Left renal pelvis (tissue), 4 donors: Measurements from ENCODE around the gene RPRD1A. TPM values are rescaled to one million over a fixed set of nuclear protein-coding genes. Genes with fewer than 3 reads are reported as not detected.
"Not testable (repeated sequence)": the region's sequence is repeated elsewhere in the genome, so short reads cannot be mapped to it uniquely, and the experiment has no call there.

Experiments
- DNase-seq, 4 donors: peaks; one replicate each; pipeline ENCODE4 v3.0.0-alpha.2; 2013; ENCODE audit warnings: low read depth in 4 of 4, low spot score in 3 of 4
- polyA plus RNA-seq, 4 donors: library from polyadenylated mRNA; unstranded; fragments of 120-200 nt; gene quantifications; one replicate each; pipeline ENCODE4 v1.2.1, GENCODE V29; 2013; ENCODE audit not compliant: insufficient read length in 4 of 4

The RPRD1A gene
- polyA plus RNA-seq, 4 donors, result 51.2 to 80.1 (median 68.9) TPM

DNA sequence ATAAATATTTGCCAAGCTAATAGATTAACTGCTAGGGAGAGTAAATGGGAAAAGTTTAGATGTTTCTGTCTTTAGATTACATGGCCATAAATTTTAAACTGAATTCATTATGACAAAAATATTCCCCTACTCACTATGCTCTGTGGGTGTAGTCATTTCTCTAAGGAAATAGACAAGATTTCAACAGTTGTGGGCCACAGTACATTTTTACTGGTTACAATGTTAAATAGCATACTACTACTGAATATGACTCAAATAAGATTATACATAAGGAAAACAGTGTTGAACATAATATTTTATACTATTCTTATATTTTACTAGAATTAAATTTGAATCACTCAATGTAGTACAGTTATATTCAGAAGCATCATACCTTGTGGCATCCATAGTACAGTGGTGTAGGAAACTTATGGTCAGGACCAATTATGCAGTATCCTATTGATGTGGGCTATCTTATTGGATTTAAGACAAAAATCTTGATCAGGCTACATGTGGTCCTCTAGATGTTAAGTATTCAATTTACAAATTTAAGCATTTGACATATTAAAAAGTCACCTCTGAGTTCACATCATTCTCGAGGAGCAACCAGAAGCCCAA is 33.0 kb downstream of the RPRD1A start:
- DNase-seq, result no peak

DNA sequence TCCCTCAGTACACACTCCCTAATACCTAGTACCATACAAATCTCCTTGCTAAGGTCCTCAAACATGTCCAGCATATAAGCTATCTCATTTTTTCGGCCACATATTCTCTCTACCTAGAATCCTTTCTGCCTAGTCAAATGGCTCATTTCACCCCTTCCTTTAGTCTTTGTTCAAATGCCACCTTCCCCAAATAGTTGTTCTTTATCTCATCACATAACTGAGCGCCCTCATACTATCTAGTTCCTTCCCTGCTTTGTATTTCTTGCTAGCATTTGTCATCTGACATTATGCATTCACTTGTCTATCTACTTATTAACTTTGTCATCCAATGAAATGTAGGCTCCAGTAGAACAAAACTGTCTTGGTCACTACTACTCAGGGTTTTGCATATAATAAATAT is 35.5 kb downstream of the RPRD1A start:
- no peak for DNase-seq

DNA sequence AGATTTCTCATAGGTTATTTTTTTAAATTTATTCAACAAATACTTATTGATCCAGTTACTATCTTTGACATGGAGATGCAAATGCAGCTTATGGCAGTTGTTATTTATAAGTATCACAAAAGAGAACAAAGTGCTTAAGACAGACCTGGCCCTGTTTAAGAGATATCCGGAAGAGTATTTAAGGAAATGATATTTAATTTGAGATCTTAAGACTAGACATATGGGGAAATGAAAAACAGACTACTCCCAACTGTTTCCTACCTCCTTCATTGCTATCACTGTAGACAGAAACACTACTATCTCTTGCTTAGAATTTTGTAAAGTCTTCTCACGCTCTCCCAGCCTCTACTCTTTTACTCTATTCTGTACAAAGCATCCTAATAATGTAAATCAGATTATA is 36.0 kb downstream of the RPRD1A start:
- no peak for DNase-seq

DNA sequence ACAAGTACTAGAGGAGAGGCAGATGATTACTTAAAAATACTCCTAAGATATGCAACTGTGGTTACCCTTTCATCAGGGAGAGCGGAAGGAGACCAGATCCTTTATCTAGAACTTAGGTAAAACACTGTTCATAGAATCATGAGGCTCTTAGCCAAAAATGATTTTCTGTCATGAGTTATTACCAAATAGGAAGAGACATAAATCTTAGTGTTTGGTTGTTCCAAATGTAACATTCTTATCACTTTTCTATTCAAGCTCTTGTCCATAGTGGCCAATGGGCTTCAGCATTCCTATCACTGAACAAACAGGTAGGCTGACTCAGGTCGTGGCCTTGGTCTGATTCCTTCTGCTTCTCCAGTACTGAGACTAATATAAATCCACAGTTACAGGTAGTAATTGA is 38.5 kb downstream of the RPRD1A start:
- no peak for DNase-seq

DNA sequence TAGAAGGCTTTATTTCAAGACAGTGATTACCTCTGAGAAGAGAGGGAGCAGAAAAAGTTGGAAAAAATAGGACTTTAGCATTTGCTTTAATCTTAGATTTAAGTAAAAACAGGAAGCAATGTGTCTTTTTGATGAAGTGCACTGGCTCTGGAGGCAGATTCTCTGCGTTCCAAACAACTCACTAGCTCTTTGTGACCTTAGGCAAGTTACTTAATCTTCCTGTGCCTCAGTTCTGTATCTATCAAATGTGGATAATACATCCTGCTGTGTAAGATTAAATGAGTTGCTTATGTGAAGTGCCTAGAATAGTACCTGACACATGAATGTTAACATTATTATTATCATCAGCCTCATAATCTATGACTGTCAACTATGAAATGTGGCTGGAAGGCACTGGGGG is 42.3 kb downstream of the RPRD1A start:
- DNase-seq, result peak in 1 of 4 donors; percentile 7

DNA sequence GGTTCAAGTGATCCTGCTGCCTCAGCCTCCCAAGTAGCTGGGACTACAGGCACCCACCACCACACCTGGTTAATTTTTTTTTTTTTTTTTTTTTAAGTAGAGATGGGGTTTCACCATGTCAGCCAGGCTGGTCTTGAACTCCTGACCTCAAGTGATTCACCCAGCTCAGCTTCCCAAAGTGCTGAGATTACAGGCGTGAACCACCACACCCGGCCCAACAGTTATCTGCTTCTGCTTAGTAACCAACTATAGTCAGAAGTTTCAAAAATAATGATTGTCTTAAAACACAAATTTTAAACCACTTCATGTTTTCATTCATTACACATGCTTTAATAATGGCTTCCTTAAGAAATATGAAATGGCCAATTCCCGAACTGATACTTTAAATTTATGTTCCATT is 43.1 kb downstream of the RPRD1A start:
- DNase-seq, result not testable (repeated sequence)

DNA sequence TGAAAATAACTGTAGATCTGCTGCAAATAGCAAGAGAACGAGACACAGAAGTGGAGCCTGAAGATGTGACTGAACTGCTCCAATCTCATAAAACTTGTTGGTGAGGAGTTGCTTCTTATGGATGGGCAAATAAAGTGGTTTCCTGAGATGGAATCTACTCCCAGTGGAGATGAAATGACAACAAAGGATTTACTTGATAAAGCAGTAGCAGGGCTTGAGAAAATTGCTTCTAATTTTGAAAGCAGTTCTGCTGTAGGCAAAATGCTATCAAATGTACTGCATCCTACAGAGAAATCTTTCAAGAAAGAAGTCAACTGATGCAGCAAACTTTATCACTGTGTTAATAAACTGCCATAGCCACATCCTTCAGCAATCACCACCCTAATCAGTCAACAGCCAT is 44.0 kb downstream of the RPRD1A start:
- DNase-seq, result no peak

DNA sequence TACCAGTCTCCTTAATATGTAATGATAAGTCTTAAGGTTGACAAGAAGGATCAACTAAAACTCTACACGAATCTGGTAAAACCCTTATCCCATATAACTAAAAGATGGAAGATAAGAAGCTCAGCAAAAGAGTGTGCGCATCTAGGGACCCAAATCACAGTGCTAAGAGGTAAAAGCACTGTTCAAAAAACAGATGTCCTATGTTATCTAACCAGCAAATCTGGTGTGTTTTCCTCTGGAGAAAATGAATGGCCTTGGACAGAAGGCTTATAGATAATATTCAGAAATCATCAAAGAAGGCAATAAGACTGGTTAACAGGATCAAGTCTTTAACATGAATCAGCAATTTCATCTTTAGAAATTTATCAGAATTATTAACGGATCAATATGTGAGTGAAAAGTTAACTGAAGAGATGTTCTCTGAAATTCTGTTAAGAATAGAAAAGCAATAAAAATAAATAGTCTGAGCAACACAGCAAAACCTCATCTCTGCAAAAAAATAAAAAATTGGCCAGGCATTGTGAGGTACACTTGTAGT is 47.1 kb downstream of the RPRD1A start:
- DNase-seq, result no peak

DNA sequence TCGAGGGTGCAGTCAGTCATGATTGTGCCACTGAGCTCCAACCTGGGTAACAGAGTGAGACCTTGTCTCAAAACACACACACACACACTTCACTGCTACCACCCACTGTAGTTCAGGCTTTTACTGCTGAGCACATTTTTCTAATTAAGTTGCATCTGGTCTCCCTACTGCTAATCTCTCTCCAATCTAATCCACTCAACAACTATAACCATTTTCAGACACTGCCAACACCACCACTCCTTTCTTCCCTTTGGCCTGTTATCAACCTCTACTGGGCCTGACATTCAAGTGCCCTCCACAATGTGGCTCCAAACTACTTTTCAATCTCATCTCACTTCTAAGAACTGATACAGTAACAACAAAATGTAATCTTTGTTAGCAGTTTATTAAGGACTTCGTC is 50.1 kb downstream of the RPRD1A start:
- no peak for DNase-seq

DNA sequence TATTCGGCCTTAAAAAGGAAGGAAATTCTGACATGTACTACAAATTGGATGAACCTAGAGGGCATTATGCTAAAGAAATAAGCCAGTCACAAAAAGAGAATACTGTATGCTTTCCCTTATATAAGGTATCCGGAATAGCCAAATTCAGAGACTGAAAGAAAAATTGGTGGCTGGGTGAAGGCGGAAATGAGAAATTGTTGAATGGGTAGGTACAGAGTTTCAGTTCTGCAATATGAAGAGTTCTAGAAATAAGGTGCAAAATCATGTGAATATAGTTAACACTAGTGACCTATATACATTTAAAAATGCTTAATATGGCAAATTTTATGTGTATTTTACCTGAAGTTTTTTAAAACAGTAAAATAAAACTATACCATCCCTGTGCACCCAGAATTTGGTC is 51.7 kb downstream of the RPRD1A start:
- no peak for DNase-seq

DNA sequence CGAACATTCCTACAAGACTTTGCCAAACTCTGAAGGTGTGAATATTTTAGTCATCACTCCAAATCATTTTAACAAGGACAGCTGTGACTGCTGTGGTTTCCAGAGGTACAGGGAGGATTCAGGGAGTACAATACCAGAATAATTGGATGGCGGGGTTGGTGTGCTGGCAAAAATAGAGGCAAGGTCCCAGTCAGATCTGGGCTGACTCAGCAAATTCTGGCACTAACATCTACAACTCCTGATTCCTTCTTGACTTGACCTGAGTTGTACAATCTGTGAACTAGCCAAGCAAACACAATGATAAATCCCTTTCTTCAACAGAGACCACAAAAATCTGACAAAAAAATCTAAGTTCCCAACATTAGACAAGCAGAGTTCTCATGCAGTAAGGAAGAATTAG is 54.5 kb downstream of the RPRD1A start:
- DNase-seq, result no peak

DNA sequence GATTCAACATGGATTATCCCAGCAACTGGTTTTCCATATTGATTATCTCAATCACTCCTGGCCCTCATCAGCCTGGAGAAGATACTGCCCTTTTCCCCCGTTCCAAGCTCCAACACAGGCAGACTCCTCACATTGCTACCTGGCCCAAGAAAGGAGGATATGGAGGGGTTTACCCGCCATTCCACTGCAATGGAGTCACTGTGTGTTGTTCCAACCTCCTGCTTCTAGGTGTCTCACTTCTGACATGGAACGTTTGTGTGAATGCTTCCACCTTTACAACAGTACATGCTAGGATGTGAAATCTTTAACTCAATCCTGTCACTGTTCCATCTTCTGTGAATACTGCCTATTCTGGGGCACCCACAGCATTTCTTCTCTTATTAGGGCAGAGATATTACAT is 58.1 kb downstream of the RPRD1A start:
- no peak for DNase-seq

DNA sequence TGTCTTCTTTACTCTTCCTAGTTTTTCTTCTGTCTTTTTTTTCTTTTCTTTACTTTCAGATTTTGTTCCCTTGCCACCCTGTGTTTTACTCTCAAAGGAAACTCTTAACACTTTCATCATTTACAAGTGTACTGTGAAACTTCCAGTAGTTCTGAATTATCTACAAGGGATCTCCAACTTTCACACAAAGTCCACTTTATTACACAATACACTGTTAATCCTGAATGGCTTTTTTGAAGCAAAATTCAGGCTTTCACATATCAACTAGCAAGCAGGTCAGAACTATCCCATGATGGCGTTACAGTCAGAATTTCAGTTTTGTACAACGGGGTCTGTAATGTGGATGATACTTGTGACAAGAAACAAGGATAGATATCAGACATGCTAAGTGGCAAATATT is 60.4 kb downstream of the RPRD1A start:
- DNase-seq, result no peak

DNA sequence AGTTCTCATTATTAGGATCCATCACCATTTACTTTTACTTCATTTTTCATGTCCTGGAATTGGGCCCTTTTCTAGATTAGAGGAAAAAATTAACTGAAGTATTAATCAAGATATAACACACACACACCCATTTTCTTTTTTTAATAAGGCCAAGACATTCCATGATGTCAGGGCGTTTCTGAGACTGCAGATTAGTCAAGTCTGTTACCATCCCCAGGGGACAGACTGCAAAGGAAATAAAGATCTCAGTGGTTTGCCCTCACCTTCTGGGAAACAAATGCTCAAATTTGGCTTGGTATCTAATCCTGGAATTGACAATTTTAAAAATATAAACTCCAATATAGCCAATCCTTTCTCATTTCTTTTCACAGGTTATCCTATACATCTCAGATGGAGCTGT is 67.4 kb downstream of the RPRD1A start:
- no peak for DNase-seq

DNA sequence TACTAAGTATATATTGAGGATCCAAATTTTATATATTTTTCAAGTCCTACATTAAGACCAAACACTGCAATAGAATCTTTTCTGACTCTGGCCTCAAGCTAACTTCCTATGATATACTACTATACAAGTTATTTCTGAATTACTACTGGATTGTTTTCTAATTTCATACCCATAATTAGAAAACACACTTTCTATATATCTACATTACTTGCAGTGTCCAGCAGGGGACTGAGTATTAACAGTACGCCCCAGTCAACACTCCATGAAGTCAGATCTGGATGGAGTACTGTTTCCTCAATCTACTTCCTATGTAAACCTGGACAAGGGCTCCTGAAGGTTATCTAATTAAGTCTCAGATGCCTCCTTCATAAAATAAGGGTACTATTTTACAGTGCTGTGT is 68.4 kb downstream of the RPRD1A start:
- no peak for DNase-seq

DNA sequence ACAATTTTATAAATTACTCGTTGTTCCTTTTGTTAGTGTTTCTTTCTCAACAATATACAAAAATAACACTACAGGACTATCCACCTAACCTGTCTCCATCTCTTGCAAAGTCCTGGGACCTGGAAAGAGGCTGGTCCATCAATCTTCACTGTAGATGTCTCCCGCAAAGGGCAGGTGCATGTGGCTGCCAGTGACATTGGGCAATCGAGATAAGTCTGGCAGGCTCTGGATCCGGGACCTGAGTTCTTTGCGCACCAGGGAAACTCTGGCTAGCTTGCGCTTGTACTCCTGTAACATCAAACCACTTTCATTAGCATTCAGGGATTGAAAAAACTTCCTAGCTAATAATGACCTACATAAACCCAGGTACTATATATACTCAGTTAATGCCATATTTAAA is 74.3 kb downstream of the RPRD1A start:
- no peak for DNase-seq

DNA sequence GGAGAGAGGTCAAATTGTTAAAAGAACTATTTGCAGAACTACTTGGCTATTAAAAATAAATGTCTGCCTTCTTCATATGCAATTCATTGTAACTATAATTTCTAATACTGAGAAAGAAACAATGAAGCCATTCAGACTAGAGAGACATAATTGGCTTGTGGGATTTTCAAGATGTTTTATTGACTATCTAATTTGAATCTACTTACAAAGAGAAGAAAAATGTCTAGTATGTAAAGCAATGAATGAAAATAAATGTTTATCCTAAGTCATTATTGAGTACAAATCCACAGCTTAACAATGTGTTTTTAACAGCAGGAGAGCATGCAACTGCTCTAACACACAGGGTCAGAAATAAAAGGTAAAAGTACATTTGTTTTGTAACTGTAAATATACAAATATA is 75.7 kb downstream of the RPRD1A start:
- DNase-seq, result no peak

DNA sequence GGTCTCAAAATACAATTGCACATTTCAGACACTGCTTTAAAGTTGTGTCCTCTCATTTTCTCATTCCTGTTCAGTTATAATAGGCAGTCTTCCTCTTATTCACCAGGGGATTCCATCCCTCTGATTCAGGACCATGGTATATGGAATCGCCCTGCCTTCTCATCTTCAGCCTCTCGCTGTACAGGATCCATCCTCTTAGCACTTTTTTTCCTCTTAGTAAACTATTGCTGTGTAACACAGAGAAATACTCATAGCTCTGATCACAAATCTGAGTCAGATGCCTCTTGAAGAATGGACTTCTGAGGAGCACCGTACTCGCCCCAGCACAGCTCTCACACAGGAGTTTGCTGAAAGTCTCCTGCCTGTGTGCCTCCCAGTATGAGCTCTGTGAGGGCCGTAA is 83.5 kb downstream of the RPRD1A start:
- no peak for DNase-seq

DNA sequence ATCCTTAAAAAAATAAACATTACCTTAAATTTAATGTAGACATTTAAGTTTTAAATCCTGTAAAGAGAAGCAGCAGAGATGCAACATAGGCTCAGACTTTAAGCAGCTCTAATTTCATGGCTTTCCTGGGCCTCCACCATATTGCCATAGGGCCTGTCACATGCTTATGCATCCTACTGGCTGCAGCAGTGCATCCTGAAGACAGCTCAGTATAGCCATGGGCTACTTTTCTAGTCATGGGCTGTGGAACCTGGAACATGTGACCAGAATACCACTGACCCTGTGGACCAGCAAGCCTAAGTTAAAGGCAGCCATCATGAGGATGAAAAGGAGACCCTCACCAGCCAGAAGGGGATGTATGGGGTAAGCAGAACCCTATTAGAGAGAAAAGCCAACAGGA is 84.2 kb downstream of the RPRD1A start:
- DNase-seq, result no peak

DNA sequence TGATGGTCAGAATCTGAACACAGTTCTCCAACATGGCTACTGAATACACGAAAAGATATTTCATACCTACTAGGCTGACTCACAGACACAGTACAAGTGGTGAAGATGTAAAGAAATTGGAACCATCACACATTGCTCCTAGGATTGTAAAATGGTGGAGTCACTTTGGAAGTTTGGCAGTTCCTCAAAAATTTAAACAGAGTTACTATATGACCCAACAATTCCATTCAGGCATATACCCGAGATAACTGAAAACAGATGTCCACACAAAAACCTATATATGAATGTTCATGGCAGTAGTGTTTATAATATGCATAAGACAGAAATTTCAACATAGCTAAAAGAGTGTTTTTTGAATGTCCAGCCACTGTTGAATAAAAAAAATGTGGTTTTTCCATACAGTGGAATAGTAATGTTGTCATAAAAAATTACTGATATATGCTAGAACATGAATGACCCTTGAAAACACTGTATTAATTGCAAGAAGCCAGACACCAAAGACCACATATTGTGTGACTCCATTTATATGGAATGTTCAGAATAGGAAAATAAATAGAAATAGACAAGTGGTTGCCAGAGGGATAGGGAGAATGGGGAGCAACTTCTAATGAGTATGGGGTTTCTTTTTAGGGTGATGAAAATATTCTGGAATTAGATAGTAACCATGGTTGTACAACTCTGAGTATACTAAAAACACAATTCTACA is 84.8 kb downstream of the RPRD1A start:
- DNase-seq, result no peak

DNA sequence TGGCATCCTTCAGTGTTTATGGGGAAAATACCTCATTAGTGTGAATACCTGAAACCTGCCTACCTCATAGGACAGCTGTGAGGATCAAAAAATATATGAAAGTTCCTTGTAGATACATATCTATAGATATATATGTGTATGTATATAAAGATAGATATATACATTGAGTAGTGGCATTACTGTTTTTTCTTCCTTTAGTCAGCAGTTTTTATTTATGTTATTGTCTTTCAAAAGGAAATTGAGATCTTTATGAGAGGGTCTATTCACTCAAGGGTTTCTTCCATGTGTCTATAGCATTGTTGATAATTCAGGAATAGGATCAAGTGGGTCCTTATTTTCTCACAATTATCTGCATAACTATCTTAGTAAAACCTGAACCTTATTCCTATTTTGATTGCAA is 88.2 kb downstream of the RPRD1A start:
- no peak for DNase-seq

DNA sequence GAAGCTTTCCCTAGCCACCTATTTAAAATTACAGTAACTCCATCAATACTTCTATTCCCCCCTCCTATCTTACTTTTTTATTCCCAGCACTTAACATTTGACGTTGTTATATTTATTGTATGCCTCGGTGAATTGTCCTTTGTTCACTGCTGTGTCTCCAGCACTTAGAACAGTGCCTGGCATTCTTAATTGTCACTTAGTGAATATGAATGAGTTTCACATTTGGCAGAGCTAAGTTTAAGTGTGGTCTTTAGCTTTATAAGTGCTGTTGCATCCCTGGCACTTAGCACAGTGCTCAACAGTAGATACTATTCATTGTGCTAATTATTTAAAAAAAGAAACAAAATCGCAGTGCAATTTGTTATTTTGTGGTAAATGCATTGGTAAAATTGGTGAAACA is 93.2 kb downstream of the RPRD1A start:
- no peak for DNase-seq

DNA sequence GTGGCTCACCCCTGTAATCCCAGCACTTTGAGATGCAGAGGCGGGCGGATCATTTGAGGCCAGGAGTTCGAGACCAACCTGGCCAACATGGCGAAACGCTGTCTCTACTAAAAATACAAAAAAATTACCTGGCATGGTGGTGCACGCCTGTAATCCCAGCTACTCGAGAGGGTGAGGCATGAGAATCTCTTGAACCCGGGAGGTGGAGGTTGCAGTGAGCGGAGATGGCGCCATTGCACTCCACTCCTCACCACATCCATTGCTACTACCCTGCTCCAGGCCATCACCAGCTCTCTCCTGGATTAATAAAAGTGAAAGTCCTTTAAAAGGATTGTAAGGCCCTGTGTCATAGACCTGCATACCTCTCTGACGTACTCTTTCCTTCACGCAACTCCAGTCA is 93.7 kb downstream of the RPRD1A start:
- no peak for DNase-seq
